Type B pancreatic cell (in vitro differentiated cells): Measurements from ENCODE around the gene TCEA2. TPM values are rescaled to one million over a fixed set of nuclear protein-coding genes. Genes with fewer than 3 reads are reported as not detected.
A peak's percentile ranks its signal among the peaks of the same experiment; 100 is the strongest.

Source experiments
- DNase-seq: peaks from one replicate; pipeline ENCODE4 v3.0.0; 2021; ENCODE audit warnings: mixed read lengths; ENCODE audit not compliant: unreplicated experiment; ENCODE audit errors: extremely low spot score
- H3K27ac Mint-ChIP-seq: 2 replicates; pipeline ENCODE4 v1.8.0; 2021; ENCODE audit warnings: mild to moderate bottlenecking, mixed read lengths
- H3K27me3 Mint-ChIP-seq: 2 replicates; pipeline ENCODE4 v1.8.0; 2021; ENCODE audit warnings: mixed read lengths
- H3K36me3 Mint-ChIP-seq: 2 replicates; pipeline ENCODE4 v1.8.0; 2021; ENCODE audit warnings: mixed read lengths
- H3K4me1 Mint-ChIP-seq: one replicate; pipeline ENCODE4 v1.8.0; 2021; ENCODE audit warnings: mixed read lengths; ENCODE audit not compliant: unreplicated experiment
- H3K4me3 Mint-ChIP-seq: 2 replicates; pipeline ENCODE4 v1.8.0; 2021; ENCODE audit warnings: mild to moderate bottlenecking, mixed read lengths
- H3K9me3 Mint-ChIP-seq: 2 replicates; pipeline ENCODE4 v1.8.0; 2021; ENCODE audit warnings: mixed read lengths
- CTCF ChIP-seq: fragments of 200-600 bp; sonication (generic); conservative IDR thresholded peaks from 2 replicates; pipeline ENCODE4 v1.5.0; 2021; ENCODE audit warnings: antibody characterized with exemption, mild to moderate bottlenecking
- total RNA-seq: library from RNA; stranded (reverse); gene quantifications from 2 replicates; pipeline ENCODE4 v1.2.1, GENCODE V29; 2021; ENCODE audit warnings: low replicate concordance

TCEA2 gene
- total RNA-seq, 1 donor from 2014 or later, result 73.3 TPM

GRCh38 chr20:64047046-64047389, 16.0 kb upstream of the TCEA2 start:
- no peak for DNase-seq
- H3K4me3 Mint-ChIP-seq, result peak overlapping the region; percentile 20
- no peaks in the 10 kb centered on the region for H3K9me3 Mint-ChIP-seq
- peaks cover 5% of the 10 kb centered on the region for H3K4me1 Mint-ChIP-seq
- no peak overlapping the region for H3K27ac Mint-ChIP-seq
- TF ChIP-seq CTCF, result no peak
- no peaks in the 10 kb centered on the region for H3K36me3 Mint-ChIP-seq
- peaks cover 72% of the 10 kb centered on the region for H3K27me3 Mint-ChIP-seq

- no peak for DNase-seq
- TF ChIP-seq CTCF, result no peak
- peaks cover 5% of the 10 kb centered on the region for H3K4me1 Mint-ChIP-seq
- no peaks in the 10 kb centered on the region for H3K9me3 Mint-ChIP-seq
- H3K27ac Mint-ChIP-seq, result no peak overlapping the region
- H3K36me3 Mint-ChIP-seq, result no peaks in the 10 kb centered on the region
- peaks cover 70% of the 10 kb centered on the region for H3K27me3 Mint-ChIP-seq
- H3K4me3 Mint-ChIP-seq, result no peak overlapping the region
Observed at GRCh38 chr20:64047968-64048401, 15.0 kb upstream of the TCEA2 start.

- no peak for TF ChIP-seq CTCF
- no peaks in the 10 kb centered on the region for H3K36me3 Mint-ChIP-seq
- H3K27ac Mint-ChIP-seq, result no peak overlapping the region
- DNase-seq, result no peak
- peaks cover 9% of the 10 kb centered on the region for H3K4me1 Mint-ChIP-seq
- H3K9me3 Mint-ChIP-seq, result no peaks in the 10 kb centered on the region
- H3K27me3 Mint-ChIP-seq, result peaks cover 73% of the 10 kb centered on the region
- no peak overlapping the region for H3K4me3 Mint-ChIP-seq
Observed at GRCh38 chr20:64048402-64049044, 14.5 kb upstream of the TCEA2 start.

- TF ChIP-seq CTCF, result no peak
- DNase-seq, result no peak
- Mint-ChIP-seq H3K4me3 (peak within 1 kb of the TSS; percentile 69), H3K4me1 (peaks cover 12% of the 10 kb centered on the region), H3K9me3 (no peaks in the 10 kb centered on the region), H3K36me3 (no peaks in the 10 kb centered on the region), H3K27ac (no peak within 1 kb of the TSS), H3K27me3 (peaks cover 66% of the 10 kb centered on the region)
Observed at GRCh38 chr20:64049060-64049877, 13.7 kb upstream of the TCEA2 start, which contains the start of gene SOX18. Gene SOX18, minus strand, starts transcription at chr20:64049639. Its CDS starts 123 bp downstream, at chr20:64049516.

GRCh38 chr20:64049878-64050260, 13.1 kb upstream of the TCEA2 start:
- H3K4me1 Mint-ChIP-seq, result peaks cover 8% of the 10 kb centered on the region
- no peaks in the 10 kb centered on the region for H3K9me3 Mint-ChIP-seq
- no peak overlapping the region for H3K27ac Mint-ChIP-seq
- no peak for DNase-seq
- H3K27me3 Mint-ChIP-seq, result peaks cover 60% of the 10 kb centered on the region
- H3K36me3 Mint-ChIP-seq, result no peaks in the 10 kb centered on the region
- peak overlapping the region; percentile 25 for H3K4me3 Mint-ChIP-seq
- no peak for TF ChIP-seq CTCF
